D721Med (cell line): ENCODE measurements around the gene VSIG10.
"Not testable (repeated sequence)": the region's sequence is repeated elsewhere in the genome, so short reads cannot be mapped to it uniquely, and the experiment has no call there.

Experiments
- DNase-seq: peaks from one replicate; pipeline ENCODE4 v3.0.0; 2011; ENCODE audit warnings: low spot score; ENCODE audit not compliant: insufficient read length
- FAIRE-seq: peaks from 2 replicates; lab custom pipeline; 2011; peaks lifted over from hg19 to GRCh38; lab: Jason Lieb, UNC
- CTCF ChIP-seq: IDR thresholded peaks from 2 replicates; pipeline ENCODE4 v1.5.1; 2012; ENCODE audit warnings: mild to moderate bottlenecking, control low read depth; ENCODE audit not compliant: insufficient read depth; ENCODE audit errors: missing control alignments

The VSIG10 gene

DNA sequence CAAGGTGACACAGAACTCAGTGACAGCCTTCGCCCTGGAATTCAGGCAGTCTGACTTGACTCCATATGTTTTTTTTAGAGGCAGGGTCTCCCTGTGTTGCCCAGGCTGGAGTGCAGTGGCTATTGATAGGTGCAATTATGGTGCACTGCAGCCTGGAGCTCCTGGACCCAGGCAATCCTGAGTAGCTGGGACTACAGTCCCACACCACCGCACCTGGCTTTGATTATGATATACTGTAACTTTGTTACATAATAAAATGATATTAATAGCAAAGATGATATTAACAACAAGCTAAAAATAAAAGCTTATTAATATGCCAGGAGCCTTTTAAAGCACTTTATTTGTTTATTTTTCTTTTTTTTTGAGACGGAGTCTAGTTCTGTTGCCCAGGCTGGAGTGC, 9.8 kb downstream of the VSIG10 start:
- FAIRE-seq: no peak
- TF ChIP-seq CTCF: no peak
- DNase-seq: no peak

- FAIRE-seq (no peak), DNase-seq (no peak)
- no peak for TF ChIP-seq CTCF
These were observed 14.0 kb downstream of the VSIG10 start for GRCh38 chr12:118089782-118090181.

DNA sequence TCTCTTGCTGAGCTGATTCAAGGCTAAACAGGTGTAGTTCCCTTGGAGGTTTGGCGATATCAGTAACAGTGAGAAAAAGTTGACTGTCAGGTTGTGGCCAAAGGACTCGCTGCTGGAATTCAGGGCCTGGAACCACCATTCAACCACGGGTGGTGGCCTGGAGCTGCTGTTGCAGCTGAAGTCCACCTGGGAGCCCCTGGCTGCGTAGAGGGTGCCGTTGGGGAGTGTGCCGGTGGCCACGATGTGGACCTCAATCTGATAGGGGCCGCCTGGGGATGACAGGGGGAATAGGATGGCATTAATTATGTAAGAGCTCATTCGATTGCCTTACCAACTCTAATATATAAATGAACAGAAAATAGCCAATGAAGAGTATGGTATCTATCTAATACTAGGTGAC, 21.6 kb downstream of the VSIG10 start:
- DNase-seq (no peak), FAIRE-seq (no peak)
- no peak for TF ChIP-seq CTCF

GRCh38 chr12:118081521-118081920, 22.3 kb downstream of the VSIG10 start:
- DNase-seq, FAIRE-seq: not testable (repeated sequence)

DNA sequence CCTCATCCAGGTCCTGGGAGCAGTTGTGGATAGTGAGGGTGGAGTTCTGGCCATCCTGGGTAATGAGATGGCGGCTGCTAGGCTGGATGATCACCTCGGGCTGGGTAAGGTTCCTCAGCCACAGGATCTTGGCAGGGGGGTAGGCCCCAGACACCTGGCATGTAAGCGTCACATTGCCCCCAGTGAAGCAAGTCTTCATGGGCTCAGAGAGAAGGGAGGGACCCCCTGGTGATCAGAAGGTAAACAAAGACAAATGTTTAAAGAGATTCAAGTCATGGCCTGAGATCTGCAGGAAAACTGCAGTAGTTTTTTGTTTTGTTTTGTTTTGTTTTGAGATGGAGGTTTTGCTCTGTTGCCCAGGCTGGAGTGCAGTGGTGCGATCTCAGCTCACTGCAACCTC, 30.0 kb downstream of the VSIG10 start:
- no peak for DNase-seq
- no peak for FAIRE-seq
- no peak for TF ChIP-seq CTCF

GRCh38 chr12:118070650-118071049, 33.2 kb downstream of the VSIG10 start:
- DNase-seq (no peak), FAIRE-seq (no peak)
- TF ChIP-seq CTCF: no peak

DNA sequence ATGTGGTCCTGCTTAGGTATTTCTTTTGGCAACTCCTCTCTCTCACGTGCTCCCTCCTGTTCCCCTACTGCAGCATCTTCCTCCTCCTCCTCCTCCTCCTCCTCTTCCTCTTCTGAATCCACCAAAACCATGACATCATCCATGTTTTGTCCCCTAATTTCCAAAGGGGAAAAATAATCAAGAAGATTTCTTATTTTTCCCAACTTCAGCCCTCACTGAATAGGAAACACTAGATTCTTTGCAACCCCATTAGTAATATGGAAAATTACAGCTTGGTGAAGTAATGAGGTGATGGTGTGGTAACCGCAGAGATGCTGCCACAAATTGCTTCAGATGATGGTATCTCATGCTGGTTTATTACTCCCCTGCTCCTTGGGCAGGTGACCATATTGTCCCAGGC, 35.4 kb downstream of the VSIG10 start:
- no peak for FAIRE-seq
- no peak for TF ChIP-seq CTCF

GRCh38 chr12:118065380-118065779, 38.4 kb downstream of the VSIG10 start:
- DNase-seq: no peak
- no peak for FAIRE-seq
- no peak for TF ChIP-seq CTCF

More for the DNA sequence above, 35.4 kb downstream of the VSIG10 start:
- DNase-seq: no peak
